Stimulated activated CD4-positive, alpha-beta T cell treated with anti-CD3 and anti-CD28 coated beads, Interleukin-2, amount 100 ng/mL, for 24 hours (primary cell): ENCODE data around the gene C16orf78.

ENCODE experiments used
- DNase-seq, 2 donors: peaks; one replicate each; pipeline ENCODE4 v3.0.0-alpha.2; 2020

C16orf78 gene

DNA sequence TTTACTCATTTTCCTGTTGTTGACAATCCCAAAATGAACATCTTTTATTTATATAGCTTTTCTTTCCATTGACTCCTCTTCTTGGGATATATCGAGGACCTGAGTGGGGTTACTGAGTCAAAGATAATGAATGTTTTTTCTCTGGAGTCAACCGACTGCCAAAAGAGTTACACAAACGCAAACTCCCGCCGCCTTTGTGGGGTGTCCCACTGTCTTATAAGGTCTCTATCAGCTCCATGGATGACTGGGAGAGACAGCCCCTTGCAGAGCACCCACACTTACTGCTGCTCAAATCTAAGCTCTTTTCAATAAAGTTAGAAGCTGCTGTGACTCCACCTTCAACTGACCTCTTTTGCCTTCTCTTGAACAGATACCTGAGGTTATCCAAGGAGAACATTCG is 25.2 kb downstream of the C16orf78 start:
- no peak for DNase-seq

DNA sequence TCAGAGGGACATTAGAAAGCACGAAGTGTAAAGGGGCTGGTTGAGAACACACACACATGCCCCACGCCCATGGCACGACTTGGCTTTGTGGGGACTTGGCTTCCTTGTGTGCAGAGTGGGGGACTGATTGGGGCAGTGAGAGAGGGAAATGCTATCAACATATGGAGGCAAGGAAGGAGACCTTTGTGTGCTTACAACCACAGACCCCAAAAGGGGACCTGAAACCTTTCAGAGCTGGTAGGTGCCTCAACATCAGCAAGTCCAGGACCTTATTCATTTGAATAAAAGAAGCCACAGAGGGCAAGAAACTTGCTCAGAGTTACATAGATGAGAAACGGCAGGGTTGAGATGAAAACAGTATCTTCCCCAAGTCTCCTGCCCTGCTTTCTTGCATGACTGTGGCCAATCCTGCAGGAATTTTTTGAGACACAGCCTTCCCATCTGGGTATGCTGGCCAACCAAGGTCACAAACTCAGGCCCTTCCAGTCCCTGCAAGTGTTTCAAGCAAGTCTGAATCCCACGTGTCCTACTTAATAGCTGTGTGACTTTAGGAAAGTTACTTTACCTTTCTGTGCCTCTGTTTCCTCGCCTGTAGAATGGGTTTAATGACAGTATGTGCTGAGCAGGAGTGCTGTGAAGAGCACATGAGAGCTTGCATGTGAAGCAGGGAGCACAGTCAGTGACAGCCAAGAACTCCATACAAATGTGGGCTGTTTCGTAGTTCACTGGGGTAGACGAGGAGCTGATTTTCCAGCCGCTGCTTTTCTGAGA is 26.2 kb downstream of the C16orf78 start:
- DNase-seq = no peak

GRCh38 chr16:49400611-49401010 is 27.0 kb downstream of the C16orf78 start:
- no peak for DNase-seq

DNA sequence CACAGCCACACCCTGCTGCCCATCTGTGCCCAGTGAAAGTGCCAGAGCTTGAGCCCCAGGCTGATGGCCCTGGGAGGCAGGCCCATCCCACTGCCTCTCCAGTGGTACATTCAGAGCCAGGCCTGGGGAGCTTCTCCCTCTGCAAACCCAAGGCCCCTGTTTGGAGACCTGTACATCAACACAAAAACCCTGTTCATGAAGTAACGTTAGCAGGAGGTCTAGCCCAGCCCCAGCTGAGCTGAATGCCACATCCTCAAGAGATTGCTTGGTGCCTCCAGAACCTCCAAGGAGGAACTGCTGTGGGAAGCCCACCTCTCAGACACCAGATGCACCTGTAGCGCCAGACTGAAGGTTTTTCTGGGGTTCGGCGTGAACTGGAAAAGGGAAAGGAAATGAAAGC is 31.5 kb downstream of the C16orf78 start:
- DNase-seq = no peak

DNA sequence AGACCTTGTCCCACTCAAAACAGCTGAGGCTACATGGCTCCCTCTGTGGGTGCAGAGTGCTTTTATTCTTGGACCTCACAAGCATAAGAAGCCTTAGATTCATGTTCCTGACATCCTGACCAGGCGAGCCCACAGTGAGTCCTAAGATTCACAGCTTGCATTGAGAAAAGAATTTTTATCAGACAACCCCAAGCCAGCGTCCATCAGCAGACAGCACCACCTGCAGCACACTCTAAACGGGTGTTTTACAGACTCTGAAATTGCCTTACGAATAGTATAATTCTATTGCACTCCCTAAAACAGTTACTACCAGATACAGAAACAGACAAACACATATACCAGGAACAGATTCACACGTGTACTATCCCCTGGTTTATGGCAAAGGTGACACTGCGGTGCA is 31.9 kb downstream of the C16orf78 start:
- no peak for DNase-seq

- DNase-seq = peak; percentile 68 to 77
Observed at GRCh38 chr16:49407873-49408550, 34.4 kb downstream of the C16orf78 start.

GRCh38 chr16:49409121-49409520 is 35.5 kb downstream of the C16orf78 start:
- DNase-seq = no peak

DNA sequence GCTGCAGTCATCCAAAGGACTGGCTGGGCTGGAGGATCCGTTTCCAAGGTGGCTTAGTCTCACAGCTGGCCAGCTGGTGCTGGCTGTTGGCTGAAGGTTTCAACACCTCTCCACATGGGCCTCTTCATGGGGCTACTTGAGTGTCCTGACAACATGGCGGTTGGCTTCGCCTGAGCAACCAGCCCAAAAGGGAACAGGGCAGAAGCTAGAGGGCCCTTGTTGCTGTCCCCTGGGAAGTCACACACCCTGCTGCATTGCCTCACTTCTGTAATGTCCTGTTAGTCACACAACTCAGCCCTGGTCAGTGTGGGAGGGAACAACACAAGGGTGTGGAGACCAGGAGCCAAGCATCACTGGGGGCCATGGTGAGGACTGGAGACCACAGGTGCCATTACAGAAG is 36.6 kb downstream of the C16orf78 start:
- no peak for DNase-seq

GRCh38 chr16:49411121-49411970 is 37.7 kb downstream of the C16orf78 start:
- no peak for DNase-seq

- DNase-seq = no peak
Observed at GRCh38 chr16:49414671-49415070, 41.1 kb downstream of the C16orf78 start.

GRCh38 chr16:49415083-49415482 is 41.5 kb downstream of the C16orf78 start:
- no peak for DNase-seq

DNA sequence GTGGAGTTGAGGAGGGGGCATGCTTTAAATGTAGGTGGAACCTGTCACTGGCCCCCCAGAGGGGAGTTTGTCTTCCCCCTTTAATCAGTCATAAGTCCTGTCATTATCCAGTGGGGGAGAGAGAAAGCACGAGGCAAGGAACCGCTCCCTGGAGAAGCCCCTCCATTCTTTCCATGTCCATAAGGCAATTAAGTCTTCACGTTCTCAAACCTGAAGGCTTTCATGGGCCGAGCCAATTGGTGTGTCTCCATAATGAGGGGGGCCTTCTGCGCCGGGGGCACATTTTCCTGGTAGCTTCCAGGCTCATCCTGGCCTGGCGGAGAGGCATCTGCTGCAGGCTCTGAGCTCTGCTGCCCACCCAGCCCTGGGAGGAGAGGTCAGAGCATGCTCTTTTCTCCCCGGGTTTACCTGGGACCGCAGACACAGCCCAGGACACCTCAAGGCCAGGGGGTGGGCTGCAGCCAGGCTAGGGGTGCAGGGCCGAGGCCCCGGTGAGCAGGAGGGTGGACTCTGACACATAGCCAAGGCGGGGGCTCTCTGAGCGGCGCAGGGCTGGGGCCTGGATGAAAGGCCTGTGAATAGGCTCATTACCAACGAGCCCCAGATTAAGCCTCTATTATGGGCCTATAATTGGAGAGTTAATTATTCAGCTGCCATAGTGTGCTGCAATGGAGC is 42.5 kb downstream of the C16orf78 start:
- no peak for DNase-seq

GRCh38 chr16:49417354-49417753 is 43.8 kb downstream of the C16orf78 start:
- no peak for DNase-seq

DNA sequence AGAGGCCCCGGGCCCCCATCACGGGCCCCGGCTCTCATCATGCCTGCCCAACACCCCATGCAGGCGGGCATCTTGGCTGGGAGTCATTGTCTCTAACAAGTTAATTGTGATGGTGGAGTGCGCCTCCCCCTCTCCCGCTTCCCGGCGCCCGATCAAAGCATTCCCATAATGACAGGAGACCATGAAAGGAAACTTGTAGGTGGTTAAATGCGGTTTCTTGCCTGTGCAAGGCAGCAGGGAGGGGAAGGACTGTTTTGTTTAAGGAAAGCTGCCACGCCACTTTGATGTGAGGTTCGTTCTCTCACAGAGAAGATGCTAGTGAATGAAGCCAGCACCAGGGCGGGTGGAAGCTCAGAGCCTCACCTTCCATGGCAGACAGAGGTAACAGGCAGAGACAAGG is 45.4 kb downstream of the C16orf78 start:
- no peak for DNase-seq

GRCh38 chr16:49419862-49420261 is 46.3 kb downstream of the C16orf78 start:
- DNase-seq = no peak

DNA sequence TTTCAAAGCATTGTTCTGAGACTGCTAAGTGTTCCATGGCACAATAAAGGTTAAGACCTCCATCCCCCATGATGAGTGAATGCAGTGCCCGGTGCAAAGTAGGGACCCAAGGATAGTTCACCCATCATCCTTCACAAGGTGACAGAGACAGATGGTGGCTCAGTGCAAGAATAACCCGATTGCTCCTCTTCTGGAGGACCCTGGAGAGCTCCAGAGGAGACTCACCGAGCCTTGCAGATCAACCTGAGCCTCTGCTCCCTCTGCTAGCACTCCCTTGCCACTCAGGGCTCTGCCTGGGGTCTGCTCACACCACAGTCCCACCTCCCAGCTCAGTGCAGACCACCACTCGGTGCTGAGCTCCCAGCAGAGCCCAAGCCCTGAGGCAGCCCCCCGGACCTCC is 49.3 kb downstream of the C16orf78 start:
- no peak for DNase-seq

DNA sequence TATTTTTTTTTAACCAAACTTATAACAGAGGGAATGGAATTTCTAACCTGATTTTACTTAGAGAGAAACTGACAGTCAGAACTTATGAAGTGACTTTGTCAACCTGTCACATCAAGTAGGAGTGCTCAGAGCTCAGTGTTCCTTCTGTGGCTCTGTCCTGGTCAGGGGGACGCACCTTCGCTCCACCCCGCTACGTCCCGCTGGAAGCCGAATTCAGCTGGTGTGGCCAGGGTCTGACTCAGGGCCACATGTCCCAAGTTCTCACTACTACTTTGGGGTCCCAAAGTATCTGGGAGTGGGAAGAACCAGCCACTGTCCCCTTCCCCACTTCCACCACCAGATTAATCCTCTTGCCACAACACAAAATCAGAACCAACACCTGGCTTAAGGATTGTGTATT is 51.4 kb downstream of the C16orf78 start:
- DNase-seq = no peak

DNA sequence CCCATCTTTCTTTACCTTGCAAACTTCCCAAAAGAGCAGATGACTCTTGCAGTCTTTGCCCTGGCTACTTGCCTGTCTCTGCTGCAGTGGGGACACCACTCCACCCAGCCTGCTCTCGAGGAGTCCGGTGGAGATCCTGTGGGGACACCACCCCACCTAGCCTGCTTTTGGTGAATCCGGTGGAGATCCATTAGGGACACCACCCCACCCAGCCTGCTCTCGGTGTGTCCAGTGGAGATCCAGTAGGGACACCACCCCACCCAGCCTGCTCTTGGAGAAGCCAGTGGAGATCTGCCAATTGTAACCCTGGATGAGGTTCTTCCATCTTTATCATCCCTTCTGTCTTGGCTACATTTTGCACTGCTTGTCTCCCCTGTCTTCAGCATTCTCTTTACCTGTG is 54.2 kb downstream of the C16orf78 start:
- no peak for DNase-seq

DNA sequence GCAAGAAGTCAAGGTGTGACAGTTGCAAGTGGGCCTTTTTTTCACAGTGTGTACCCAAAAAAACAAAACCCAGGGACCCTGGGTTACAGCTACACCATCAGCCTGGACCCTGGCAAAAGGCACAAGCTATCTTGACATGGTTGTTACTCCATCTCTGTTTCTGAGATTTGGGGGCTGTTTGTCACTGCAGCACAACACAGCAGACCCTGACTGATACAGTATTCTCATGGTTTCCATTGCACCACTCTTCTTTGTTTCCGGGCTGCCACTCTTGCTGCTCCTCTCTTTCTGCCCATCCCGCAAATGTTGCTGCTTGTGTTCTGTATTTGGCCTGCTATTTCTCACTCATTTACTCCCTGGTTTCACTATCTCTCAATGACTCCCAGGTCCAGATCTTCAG is 55.2 kb downstream of the C16orf78 start:
- DNase-seq = no peak

GRCh38 chr16:49431040-49431439 is 57.4 kb downstream of the C16orf78 start:
- DNase-seq = no peak

GRCh38 chr16:49431591-49432290 is 58.1 kb downstream of the C16orf78 start:
- DNase-seq = no peak

DNA sequence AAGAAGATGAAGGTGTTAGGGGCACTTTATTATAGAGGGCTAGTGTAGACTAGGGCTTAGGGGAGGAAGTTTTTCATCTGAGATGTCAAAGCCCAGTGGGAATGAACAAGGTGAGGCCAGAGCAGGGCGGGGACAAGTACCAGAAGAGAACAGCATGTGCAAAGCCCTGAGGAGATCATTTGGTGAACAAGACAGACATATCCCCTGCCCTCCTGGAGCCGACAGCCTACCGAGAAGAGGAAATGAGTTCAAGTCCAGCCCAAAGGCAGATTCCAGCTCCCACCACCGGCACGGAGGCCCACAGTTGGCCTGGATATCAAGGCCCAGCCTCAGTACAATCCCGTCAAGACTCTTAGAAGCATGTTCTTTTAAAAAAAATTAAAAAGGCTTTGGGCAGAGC is 61.1 kb downstream of the C16orf78 start:
- no peak for DNase-seq

GRCh38 chr16:49436181-49436580 is 62.6 kb downstream of the C16orf78 start:
- no peak for DNase-seq
